ENCODE data around the gene RHOD.

Gene RHOD

GRCh38 chr11:67117672-67118180, 61.1 kb downstream of the RHOD start:
- no peak for ATAC-seq

DNA sequence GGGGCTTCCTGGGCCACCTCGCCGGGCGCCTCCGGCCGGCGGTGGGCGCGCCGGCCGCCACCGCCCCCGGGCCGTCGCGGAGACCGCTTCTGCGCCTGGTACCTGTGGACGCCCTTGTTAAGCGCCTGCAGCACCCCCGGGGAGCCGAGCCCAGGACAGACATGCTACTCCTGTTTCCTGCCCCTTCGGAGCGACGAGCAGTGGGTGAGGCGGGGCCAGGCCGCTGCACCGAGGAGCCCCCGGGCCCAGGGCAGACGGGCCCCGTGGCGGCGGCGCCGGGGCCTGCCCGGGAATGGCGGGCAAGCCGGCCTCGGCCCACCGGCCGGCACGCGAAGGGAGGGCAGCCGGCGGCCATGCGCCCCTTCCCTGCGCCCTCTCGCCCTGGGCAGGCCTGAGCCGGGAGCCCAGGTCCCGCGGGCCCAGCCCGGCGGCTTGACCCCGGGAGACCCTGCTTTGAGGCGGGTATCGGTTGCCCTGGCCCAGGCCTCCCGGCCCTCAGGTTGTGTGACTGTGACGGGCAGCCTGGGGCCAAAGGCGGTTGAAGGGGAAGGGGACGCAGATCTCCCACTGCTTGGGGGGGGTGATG, 61.6 kb downstream of the RHOD start:
- peak in 1 of 2 donors; percentile 12 for ATAC-seq

GRCh38 chr11:67118801-67119584, 62.3 kb downstream of the RHOD start, which contains the start of gene KDM2A:
Gene KDM2A (plus strand): TSS chr11:67119263. CDS start chr11:67121317, 2,054 bp downstream.
- ATAC-seq = peak; percentile 80 to 83

DNA sequence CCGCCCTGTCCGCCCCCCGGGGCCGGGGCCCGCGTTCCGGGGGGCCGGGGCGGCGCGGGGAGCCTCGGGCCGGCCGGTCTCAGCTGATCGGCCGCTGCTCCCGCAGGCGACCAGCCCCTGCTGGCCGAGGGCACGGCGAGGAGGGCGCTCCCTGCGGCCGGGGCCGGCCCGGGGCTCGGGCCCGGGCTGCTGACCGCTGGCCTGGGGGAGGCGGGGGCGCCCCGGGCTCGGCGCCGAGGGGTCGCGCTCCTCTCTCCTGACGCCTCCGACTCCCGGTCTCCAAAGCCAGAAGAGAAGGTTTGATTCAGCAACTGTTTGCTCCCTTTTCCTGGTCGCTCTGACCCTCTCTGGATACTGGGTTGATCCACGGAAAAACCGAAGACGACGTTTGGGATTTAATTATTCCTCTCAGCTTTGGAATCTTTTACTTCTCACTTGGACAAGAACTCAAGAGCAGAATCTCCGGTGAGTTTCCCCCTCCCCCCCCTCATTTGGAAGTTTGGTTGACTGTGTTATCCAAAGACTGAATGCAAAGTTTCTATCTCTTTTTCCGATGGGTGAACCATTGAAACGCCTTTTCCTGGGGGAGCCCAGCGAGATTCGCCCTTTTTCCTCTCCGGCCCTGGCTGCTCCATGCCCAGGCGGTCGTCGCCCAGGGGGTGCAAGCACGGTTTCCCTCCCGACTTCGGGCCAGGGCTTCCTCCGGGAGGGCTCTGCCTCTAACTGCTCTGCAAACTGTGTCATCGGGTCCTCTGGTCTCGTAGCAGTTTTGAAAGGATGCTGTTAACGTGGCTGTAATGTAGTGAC, 63.1 kb downstream of the RHOD start:
- ATAC-seq = no peak

- no peak for ATAC-seq
Observed at GRCh38 chr11:67120456-67120855, 63.8 kb downstream of the RHOD start.

DNA sequence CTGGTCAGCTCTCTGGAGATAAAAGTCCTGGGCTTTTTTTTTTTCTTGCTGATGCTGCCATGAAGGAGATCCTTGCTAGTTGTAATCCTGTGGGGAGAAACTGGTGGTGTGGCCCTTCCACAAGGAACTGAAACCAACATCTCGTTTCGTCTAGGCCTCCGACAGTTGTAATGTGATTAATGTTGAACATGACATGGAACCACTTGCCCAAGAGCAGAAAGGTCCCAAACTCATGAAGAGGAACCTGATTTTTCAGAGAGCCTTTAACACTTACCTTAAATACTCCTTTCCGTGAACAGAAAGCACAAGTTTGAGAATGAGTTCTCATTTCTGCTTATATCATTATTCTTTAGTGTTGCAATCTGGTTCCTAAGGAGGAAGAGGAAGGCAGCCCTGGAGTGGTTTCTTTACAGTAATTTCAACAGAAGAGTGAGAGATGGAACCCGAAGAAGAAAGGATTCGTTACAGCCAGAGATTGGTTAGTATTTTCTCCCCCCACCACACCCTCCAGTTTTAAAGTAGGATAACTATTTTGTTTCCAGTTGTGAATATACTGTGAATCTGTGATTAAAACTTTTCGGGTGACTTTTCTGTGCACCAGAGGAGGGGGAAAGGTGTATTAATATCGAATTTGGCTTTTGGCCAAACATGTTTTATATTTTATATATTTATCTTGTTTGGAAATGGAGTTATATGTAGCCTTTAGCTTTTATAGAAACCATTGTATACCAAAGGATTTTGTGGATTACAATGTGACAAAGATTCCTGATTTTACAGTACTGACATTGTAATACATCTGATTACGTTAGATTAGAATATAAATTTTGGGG, 64.4 kb downstream of the RHOD start:
- ATAC-seq = no peak

Data from activated CD4-positive, CD25-positive, alpha-beta regulatory T cell treated with anti-CD3 and anti-CD28 coated beads, Interleukin-2, amount 50 U/mL, for 24 hours (primary cell).